Tibial nerve (tissue), 4 donors: ENCODE data around the gene FMN1. TPM values are rescaled to one million over a fixed set of nuclear protein-coding genes. Genes with fewer than 3 reads are reported as not detected.

Experiments
- DNase-seq, 2 donors: peaks; one replicate each; pipeline ENCODE4 v3.0.0-alpha.2; 2019; ENCODE audit warnings: low spot score in 2 of 2
- H3K27ac ChIP-seq, 4 donors: fragments of 200-600 bp; sonication (generic) in 3 of 4; one replicate each; pipeline ENCODE4 v1.5.1; 2017 to 2019; ENCODE audit warnings: mild to moderate bottlenecking in 1 of 4
- H3K27me3 ChIP-seq, 2 donors: fragments of 200-600 bp; sonication (generic) in 1 of 2; one replicate each; pipeline versions ENCODE4 v1.5.1 to v1.6.0; 2017 to 2019
- H3K36me3 ChIP-seq, 3 donors: fragments of 200-600 bp; sonication (generic); one replicate each; pipeline ENCODE4 v1.5.1; 2018 to 2019
- H3K4me1 ChIP-seq, 4 donors: fragments of 200-600 bp; sonication (generic) in 3 of 4; one replicate each; pipeline ENCODE4 v1.5.1; 2017 to 2019
- H3K4me3 ChIP-seq, 4 donors: fragments of 200-600 bp; sonication (generic) in 3 of 4; one replicate each; pipeline ENCODE4 v1.5.1; 2017 to 2019; ENCODE audit warnings: mild to moderate bottlenecking in 1 of 4, moderate library complexity in 1 of 4
- H3K9me3 ChIP-seq, 4 donors: fragments of 200-600 bp; sonication (generic) in 3 of 4; one replicate each; pipeline ENCODE4 v1.5.1; 2017 to 2019
- EP300 ChIP-seq, 2 donors: sonication (generic); formaldehyde crosslinking; IDR thresholded peaks; one replicate each; pipeline ENCODE4 v1.6.1; 2017; ENCODE audit warnings: antibody characterized with exemption in 2 of 2, mild to moderate bottlenecking in 1 of 2
- POLR2A ChIP-seq, 2 donors: fragments of 450-650 bp; IDR thresholded peaks; one replicate each; pipeline ENCODE4 v1.6.1; 2017; ENCODE audit warnings: antibody characterized with exemption in 2 of 2, mild to moderate bottlenecking in 2 of 2, moderate library complexity in 2 of 2
- WGBS, 2 donors: methylation state at CpG; one replicate each; pipeline ENCODE4 v1.1.5; 2018; 5-methylcytosine and 5-hydroxymethylcytosine counted together
- total RNA-seq, 4 donors: library from RNA; depleted of rRNA; stranded (reverse); fragments of >200 nt; gene quantifications; one replicate each; pipeline ENCODE4 v1.1.0, GENCODE V29; 2016
- TF ChIP-seq, protein P1 (sequence below), 5 experiments: fragments of 200-600 bp in 3 of 5; fragments of 450-650 bp in 2 of 5; sonication (generic) in 3 of 5; IDR thresholded peaks; one replicate each; pipeline ENCODE4 v1.5.1; 2016 to 2019; ENCODE audit warnings: antibody characterized with exemption in 5 of 5, mild to moderate bottlenecking in 3 of 5, moderate library complexity in 2 of 5

Gene FMN1
- total RNA-seq, 4 donors from 2014 or later, result 15.1 to 62.1 (median 20.7) TPM

DNA sequence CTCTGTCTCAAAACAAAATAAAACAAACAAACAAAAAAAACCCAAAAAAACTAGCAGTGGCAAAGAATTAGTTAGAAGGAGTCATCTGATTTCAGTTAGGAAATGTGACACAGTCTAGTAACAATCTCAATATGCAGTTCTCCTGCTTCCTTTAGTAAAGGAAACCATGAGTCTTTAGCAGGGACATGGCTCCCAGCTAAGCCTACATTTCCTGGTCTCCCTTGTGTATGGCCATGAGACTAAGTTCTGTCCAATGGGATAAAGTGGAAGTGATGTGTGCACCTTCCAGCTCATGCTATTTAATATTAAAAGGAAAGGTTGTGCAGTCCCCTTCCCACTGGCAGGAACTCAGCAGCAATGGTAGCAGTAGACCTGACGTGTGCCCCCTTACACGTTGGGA is 402.1 kb downstream of the FMN1 start:
- Histone ChIP-seq H3K9me3 (no peaks in the 10 kb centered on the region), H3K27ac (no peak overlapping the region), H3K27me3 (no peaks in the 10 kb centered on the region), H3K4me3 (no peak overlapping the region), H3K4me1 (no peaks in the 10 kb centered on the region), H3K36me3 (no peaks in the 10 kb centered on the region)
- no peak for TF ChIP-seq EP300 (IDR thresholded peaks at IDR 0.05)
- TF ChIP-seq POLR2A (IDR thresholded peaks at IDR 0.05), result no peak
- TF ChIP-seq, protein P1, sequence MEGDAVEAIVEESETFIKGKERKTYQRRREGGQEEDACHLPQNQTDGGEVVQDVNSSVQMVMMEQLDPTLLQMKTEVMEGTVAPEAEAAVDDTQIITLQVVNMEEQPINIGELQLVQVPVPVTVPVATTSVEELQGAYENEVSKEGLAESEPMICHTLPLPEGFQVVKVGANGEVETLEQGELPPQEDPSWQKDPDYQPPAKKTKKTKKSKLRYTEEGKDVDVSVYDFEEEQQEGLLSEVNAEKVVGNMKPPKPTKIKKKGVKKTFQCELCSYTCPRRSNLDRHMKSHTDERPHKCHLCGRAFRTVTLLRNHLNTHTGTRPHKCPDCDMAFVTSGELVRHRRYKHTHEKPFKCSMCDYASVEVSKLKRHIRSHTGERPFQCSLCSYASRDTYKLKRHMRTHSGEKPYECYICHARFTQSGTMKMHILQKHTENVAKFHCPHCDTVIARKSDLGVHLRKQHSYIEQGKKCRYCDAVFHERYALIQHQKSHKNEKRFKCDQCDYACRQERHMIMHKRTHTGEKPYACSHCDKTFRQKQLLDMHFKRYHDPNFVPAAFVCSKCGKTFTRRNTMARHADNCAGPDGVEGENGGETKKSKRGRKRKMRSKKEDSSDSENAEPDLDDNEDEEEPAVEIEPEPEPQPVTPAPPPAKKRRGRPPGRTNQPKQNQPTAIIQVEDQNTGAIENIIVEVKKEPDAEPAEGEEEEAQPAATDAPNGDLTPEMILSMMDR (IDR thresholded peaks at IDR 0.05), result no peak
- no peak for DNase-seq
- 73 to 81% methylated on average over 2 of the region's 2 CpGs for WGBS, 2 donors

- H3K4me3 ChIP-seq, result no peak overlapping the region
- H3K9me3 ChIP-seq, result no peaks in the 10 kb centered on the region
- DNase-seq, result no peak
- peaks cover 0 to 3% (median 0%) of the 10 kb centered on the region in 4 donors for H3K4me1 ChIP-seq
- 72 to 85% methylated on average over 2 of the region's 2 CpGs for WGBS, 2 donors
- TF ChIP-seq EP300 (IDR thresholded peaks at IDR 0.05) (no peak), POLR2A (IDR thresholded peaks at IDR 0.05) (no peak)
- TF ChIP-seq, protein P1 (IDR thresholded peaks at IDR 0.05), result no peak
- no peaks in the 10 kb centered on the region for H3K36me3 ChIP-seq
- H3K27me3 ChIP-seq, result no peaks in the 10 kb centered on the region
- no peak overlapping the region for H3K27ac ChIP-seq
These were observed 404.0 kb downstream of the FMN1 start for GRCh38 chr15:32790352-32790999.

- DNase-seq, result no peak
- Histone ChIP-seq H3K9me3 (no peaks in the 10 kb centered on the region), H3K27ac (no peak overlapping the region), H3K36me3 (no peaks in the 10 kb centered on the region), H3K27me3 (no peaks in the 10 kb centered on the region), H3K4me1 (peaks cover 0 to 3% (median 0%) of the 10 kb centered on the region in 4 donors), H3K4me3 (no peak overlapping the region)
- 87 to 89% methylated on average over 5 of the region's 5 CpGs for WGBS, 2 donors
- TF ChIP-seq, protein P1 (IDR thresholded peaks at IDR 0.05), result no peak
- TF ChIP-seq POLR2A (IDR thresholded peaks at IDR 0.05), result no peak
- TF ChIP-seq EP300 (IDR thresholded peaks at IDR 0.05), result no peak
These were observed 406.6 kb downstream of the FMN1 start for GRCh38 chr15:32787949-32788348.

DNA sequence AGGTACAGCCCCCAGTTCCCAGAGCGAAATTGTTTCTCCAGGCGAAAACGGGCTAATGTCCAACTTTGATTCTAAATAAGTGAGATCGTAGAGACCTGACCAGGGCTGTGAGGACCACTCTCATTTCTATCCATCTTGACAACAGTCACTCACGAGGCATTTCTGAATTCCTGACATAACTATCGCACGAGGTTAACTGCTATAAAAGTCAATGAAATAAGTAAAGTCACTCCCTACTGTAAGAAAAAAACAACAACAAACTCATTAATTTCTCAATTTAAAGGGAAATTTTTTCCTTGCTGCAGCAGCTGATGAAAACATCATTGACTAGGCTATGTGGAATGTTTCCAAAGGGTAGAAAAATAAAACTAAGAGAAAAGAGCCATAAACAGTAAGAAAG is 407.6 kb downstream of the FMN1 start:
- TF ChIP-seq EP300 (IDR thresholded peaks at IDR 0.05), result no peak
- TF ChIP-seq, protein P1 (IDR thresholded peaks at IDR 0.05), result no peak
- no peak for TF ChIP-seq POLR2A (IDR thresholded peaks at IDR 0.05)
- Histone ChIP-seq H3K36me3 (no peaks in the 10 kb centered on the region), H3K27ac (no peak overlapping the region), H3K27me3 (no peaks in the 10 kb centered on the region), H3K4me3 (no peak overlapping the region), H3K9me3 (no peaks in the 10 kb centered on the region), H3K4me1 (peaks cover 0 to 3% (median 0%) of the 10 kb centered on the region in 4 donors)
- DNase-seq, result no peak
- WGBS, 2 donors, result 36 to 53% methylated on average over 7 of the region's 7 CpGs

DNA sequence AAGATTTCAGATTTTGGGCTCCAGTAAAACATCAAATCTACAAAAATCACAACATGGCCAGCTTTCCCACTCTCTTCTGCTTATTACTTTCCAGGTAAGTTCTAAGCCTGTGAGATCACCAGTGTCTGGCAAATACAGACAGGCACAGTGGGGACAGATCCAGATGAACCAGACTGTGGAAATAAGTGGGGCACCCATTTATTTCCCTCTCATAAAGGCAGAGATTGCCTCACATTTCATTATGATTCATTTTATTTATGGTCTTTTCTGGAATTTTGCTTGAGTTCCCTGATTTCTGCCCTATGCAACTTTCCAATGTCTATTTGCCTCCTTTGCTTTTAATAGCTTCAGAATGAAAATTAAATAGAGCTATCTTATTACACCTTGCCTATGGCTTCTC is 409.9 kb downstream of the FMN1 start:
- H3K36me3 ChIP-seq, result no peaks in the 10 kb centered on the region
- H3K27me3 ChIP-seq, result no peaks in the 10 kb centered on the region
- no peak overlapping the region for H3K27ac ChIP-seq
- H3K4me3 ChIP-seq, result no peak overlapping the region
- H3K4me1 ChIP-seq, result peaks cover 0 to 3% (median 0%) of the 10 kb centered on the region in 4 donors
- no peak for DNase-seq
- TF ChIP-seq POLR2A (IDR thresholded peaks at IDR 0.05), result no peak
- TF ChIP-seq, protein P1 (IDR thresholded peaks at IDR 0.05), result no peak
- TF ChIP-seq EP300 (IDR thresholded peaks at IDR 0.05), result no peak
- peaks cover 0 to 4% (median 0%) of the 10 kb centered on the region in 4 donors for H3K9me3 ChIP-seq
